Activated CD4-positive, alpha-beta T cell treated with anti-CD3 and anti-CD28 coated beads, Interleukin-2, amount 50 U/mL, for 1 hour (primary cell): ENCODE measurements around the gene GRAMD1A.
"Not testable (repeated sequence)": the region's sequence is repeated elsewhere in the genome, so short reads cannot be mapped to it uniquely, and the experiment has no call there.

ENCODE experiments used
- DNase-seq: peaks from one replicate; pipeline ENCODE4 v3.0.0-alpha.2; 2020

The GRAMD1A gene

DNA sequence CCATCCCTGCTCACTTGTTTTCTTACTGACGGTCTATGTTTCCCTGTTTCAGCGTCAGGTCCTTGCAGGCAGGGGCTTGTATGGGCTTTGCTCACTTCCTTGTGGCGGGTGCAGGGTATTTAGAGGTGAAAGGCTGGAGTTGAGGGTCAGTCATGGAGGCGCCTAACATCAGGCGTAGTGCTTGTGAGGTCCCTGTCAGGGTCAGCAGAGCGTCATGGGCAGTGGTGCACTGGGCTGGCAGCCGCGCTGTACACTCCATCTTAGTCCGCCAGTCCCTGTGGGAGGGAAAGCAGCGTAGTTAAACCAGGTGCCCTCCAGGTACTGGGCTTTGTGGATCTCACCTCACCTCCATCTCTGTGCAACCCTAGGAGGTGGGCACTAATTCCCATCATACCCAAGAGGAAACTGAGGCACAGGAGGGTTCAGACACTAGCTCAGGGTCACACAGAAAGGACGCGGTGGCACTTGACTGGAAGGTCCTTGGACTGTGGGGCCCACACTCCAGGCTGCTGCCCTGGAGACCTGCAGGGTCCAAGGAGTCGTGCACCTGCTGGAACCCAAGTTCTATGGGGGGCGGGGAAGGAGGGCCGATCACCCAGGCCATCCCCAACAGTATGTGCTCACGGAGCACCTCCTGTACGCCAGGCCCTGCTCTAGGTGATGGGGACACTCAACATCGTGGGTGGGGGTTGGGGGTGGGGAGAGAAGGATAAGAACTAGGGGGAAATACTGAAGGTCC lies 4.6 kb downstream of the GRAMD1A start:
- no peak for DNase-seq

DNA sequence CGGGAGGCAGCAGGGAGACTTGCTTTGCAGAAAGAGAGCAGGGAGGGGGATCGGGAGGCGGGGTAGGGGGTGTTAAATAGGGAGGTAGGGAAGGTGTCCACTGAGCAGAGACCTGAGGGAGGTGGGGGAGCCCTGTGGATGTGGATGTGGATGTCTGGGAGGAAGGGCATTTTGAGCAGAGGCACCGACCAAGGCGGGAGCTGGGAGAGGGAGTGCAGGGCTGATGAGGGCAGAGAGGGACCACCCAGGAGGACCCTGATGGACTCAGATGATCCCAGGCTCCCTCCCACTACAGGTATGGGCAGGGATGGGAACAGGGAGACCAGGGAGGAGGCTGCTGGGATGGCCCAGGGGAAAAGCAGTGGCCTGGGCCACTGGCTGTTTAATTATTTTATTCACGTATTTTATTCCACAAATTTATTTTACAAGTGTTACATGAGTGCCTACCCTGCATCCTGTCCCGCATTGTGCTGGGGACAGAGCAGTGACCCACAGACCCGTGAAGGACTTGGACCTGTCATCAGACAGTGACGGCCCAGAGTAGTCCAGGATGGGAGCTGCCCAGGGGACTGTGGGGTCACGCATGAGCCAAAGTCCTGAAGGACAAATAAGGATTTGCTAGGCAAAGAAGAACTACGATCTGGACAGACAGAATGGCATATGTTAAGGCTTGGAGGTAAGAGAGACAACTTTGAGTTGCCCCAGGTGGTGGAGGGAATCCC lies 5.3 kb downstream of the GRAMD1A start:
- DNase-seq: no peak

DNA sequence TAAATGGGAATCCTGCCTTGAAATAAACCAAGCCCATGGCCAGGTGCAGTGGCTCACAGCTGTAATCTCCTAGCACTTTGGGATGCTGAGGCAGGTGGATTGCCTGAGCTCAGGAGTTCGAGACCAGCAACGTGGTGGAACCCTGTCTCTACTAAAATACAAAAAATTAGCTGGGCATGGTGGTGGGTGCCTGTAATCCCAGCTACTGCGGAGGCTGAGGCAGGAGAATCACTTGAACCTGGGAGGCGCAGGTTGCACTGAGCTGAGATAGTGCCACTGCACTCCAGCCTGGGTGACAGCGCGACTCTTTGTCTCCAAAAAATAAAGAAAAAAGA lies 5.9 kb downstream of the GRAMD1A start:
- not testable (repeated sequence) for DNase-seq

DNA sequence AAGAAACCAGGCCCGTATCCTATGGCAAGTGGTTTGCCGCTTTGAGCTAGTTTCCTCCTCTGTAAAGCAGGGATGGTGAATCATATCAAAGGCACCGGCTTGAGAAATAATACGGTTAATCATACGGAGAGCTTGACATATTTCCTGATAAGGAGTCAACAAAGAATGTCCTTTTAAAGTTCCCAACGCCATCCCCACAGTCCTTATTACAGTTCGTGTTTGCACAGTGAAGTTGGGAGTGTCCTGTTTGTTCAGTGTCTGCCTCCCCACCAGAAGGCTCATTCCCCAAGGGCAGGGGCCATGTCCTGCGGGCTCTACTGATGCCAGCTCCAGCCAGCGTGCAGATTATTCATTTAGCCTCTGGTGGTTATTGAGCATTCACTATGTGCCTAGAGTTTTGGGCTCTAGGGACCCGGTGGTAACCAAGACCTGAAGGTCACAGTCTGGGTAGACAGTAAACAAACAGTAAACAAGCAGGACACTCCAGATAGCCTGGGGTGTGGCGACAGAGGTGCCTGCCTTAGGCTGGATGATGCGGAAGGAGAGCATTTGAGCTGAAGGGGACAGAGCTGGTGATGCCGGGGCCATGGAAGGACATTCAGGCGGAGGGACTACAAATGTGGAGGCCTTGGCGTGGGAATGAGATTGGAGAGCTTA lies 6.3 kb downstream of the GRAMD1A start:
- no peak for DNase-seq

DNA sequence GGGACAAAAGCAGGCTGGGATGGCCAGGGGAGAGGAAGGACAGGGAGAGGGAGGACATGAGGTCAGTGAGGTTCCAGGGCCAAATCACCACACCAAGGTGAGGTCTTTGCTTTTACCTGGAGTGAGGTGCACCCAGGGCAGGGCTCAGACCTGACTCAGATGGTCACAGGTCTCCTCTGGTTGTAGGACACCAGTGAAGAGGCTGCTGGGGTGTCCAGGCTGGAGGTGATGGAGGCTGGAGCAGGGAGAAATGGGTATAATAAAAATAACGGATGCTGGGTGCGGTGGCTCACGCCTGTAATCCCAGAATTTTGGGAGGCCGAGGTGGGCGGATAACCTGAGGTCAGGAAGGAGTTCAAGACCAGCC lies 6.9 kb downstream of the GRAMD1A start:
- DNase-seq: no peak

DNA sequence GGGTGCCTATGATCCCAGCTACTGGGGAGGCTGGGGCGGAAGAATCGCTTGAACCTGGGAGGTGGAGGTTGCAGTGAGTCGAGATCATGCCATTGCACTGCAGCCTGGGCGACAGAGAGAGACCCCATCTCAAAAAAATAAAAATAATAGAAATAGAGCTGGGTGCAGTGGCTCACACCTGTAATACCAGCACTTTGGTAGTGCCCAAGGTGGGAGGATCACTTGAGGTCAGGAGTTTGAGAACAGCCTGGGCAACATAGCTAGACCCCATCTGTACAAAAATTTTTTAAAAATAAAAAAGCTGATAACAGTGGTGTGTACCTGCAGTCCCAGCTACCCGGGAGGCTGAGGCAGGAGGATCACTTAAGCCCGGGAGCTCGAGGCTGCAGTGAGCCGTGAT lies 7.3 kb downstream of the GRAMD1A start:
- DNase-seq: not testable (repeated sequence)

DNA sequence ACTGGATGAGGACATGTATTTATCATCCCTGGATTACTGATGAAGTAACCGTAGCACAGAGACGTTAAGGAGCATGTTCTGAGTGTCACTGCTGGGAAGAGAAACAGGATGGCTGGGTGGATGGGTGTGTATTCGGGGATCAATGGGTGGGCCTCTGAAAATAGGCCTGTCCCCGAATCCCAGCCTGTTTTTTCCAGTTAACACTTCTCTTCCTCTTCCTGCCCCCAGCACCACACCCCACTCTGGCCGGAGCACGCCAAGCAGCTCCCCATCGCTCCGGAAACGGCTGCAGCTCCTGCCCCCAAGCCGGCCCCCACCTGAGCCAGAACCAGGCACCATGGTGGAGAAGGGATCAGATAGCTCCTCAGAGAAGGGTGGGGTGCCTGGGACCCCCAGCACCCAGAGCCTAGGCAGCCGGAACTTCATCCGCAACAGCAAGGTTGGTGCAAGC lies 8.8 kb downstream of the GRAMD1A start:
- no peak for DNase-seq

DNA sequence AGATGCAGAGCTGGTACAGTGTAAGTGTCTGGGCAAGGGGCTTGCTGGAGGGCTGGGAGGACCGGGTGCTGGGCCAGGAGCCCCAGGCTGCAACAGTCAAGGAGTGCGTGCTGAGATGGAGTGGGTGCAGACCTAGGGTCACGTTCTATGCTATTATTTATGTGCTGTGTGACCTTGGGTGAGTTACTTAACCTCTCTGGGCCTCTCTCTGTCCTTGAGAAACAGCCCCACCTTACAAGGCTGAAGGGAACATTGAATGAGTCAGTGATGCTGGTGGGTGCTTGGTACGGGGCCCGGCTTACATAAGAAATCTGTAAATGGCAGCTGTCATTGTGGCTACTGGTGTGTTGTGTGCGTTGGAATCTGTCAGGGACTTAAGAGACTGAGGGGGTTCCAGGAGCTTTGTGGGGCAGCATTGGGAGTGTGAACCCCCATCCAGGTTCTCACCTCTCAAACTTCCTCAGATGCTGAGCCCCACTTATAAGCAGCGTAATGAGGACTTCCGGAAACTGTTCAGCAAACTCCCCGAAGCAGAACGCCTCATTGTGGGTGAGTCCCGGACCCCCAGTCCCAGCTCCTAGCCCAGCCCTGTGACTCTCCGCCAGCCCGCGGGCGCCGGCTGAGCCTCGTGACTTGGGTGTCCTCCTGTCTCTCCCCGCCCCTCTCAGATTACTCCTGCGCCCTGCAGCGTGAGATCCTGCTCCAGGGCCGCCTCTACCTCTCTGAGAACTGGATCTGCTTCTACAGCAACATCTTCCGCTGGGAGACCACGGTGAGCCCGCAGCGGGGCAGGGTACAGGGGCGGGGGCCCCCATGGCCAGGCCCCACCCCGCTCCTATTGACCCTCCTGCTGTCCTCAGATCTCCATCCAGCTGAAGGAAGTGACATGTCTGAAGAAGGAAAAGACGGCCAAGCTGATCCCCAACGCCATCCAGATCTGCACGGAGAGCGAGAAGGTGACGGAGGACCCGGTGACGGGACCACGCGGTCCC lies 9.6 kb downstream of the GRAMD1A start:
- no peak for DNase-seq

DNA sequence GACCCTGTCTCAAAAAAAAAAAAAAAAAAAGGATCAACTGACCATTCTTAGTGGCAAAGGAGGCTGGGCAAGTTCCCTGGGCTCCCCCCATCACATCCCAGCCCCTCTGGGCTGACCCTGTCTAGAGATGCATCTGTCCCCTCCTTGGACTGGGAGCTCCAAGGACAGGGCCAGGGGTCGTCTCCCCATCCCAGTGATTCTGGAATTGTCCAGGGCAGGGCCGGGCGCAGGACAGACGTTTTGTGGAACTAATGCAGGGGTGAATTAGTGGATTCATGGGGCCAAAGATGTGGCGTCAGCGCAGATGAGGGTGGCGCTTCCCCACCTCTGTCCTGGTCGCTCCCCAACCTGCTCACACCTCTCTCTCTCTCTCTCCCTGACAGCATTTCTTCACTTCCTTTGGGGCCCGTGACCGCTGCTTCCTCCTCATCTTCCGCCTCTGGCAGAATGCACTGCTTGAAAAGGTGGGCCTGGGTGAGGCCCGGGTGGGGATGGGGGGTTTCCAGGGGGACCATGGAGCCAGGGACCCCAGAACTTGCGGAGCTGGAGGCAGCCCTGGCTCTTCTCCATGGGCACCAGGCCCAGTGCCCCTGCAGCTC lies 11.1 kb downstream of the GRAMD1A start:
- no peak for DNase-seq

DNA sequence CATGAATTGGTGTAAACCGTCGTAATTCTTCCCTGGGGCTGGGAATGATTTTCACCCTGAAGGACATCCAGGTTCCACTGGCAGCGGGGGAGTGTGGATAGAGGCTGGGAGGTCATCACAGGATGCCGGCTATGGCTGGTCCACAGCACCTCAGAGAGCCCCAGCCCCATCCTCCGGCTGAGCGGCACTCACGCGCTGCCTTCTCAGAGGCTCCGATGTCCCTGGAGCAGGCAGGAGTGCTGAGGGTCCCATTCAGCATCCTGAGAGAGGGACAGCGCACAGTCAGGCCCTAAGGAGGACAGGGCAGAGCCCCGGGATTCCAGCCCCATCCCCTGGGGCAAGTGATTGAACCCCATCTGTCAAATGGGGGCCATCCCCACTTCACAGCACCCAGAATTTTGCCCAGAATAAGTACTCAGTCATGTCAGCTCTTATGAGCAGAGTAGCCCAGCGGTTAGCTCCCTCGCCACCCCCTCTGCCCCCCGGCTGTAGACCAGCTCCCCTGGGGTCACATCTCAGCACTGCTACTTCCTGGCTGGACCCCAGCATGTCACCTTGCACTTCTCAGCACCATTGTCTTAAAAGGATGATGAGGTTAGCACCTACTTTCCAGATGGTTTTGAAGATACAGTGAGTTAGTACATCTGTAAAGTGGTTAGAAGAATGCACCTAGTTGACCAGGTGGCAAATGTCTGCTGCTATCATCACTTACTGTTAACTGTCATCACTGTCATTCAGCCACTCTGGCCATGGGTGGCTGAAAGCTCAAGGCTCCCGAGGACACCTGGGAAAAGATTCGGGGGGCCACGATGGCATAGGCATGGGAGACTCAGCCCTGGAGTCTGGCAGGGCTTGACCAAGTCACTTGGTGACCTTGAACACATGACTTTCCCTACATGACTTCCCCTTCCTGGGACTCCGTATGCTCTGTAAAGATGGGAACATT lies 11.9 kb downstream of the GRAMD1A start:
- no peak for DNase-seq

DNA sequence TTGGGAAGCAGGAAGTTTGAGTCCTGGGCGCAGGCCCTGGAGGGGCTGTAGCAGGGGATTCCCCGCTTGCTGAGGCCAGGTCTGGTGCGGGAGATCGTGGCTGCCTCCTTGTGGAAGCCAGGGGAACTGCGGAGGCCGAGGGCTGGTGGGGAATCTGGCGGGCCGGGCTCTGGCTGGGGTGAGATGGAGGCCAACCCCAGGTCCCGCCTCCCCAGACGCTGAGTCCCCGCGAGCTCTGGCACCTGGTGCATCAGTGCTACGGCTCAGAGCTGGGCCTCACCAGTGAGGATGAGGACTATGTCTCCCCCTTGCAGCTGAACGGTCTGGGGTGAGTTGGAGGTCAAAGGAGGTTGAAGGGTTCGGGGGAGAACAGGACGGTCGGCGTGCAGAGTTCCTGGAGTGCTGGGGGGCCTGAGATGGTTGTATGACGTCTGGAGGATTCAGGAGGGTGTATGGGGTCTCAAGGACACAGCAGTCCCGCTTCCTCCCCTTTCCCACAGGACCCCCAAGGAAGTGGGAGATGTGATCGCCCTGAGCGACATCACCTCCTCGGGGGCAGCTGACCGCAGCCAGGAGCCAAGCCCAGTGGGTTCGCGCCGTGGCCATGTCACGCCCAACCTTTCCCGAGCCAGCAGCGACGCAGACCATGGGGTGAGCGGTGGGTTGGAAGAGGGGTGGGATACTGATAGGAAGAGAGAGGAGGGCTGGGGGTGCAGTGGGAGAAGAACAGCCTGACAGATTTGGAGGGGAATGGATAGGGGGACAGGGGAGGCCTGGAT lies 13.1 kb downstream of the GRAMD1A start:
- DNase-seq: peak; percentile 86

DNA sequence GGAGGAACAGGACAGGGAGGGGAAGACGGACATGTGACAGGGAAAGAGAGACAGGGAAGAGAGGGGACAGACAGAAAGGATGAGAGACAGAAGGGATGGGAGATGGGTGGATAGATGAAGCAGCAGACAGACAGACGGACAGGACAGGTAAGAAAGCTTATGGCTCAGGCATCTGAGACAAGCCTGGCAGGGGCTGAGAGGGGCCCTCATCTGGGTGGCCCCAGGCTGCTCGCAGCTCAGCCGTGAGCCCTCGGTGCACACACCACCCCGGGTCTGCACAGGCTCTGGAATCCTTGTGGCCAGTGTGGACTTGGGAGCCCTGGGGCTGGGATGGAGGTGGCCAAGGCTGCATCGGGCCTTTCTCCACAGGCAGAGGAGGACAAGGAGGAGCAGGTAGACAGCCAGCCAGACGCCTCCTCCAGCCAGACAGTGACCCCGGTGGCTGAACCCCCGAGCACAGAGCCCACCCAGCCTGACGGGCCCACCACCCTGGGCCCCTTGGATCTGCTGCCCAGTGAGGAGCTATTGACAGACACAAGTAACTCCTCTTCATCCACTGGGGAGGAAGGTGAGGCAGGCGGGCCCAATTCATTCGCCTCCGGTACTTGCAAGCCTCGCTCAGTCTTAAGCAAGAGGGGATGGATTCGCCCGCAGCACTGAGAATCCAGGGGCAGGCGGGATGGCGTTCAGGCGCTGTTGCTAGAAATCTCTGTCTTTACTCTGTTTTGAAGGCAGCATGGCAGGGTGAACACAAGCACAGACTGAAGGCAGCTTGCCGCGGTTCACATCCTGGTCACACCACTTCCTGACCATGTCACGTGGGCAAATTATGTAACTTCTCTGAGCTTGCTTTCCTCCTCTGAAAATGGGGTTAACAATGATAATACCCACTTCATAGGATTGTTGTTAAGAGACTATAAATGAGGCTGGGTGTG lies 14.0 kb downstream of the GRAMD1A start:
- peak; percentile 67 for DNase-seq

DNA sequence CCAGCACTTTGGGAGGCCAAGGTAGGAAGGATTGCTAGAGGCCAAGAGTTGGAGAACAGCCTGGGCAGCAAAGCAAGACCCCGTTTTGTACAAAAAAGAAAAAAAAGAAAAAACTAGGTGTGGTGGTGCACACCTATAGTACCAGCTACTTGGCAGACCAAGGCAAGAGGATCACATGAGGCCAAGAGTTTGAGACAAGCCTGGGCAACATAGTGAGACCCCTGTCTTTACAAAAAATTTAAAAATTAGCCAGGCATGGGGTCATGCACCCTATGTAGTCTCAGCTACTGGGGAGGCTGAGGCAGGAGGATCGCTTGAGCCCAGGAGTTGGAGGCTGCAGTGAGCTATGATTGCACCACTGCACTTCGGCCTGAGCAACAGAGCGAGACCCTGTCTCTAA lies 14.7 kb downstream of the GRAMD1A start:
- DNase-seq: not testable (repeated sequence)

DNA sequence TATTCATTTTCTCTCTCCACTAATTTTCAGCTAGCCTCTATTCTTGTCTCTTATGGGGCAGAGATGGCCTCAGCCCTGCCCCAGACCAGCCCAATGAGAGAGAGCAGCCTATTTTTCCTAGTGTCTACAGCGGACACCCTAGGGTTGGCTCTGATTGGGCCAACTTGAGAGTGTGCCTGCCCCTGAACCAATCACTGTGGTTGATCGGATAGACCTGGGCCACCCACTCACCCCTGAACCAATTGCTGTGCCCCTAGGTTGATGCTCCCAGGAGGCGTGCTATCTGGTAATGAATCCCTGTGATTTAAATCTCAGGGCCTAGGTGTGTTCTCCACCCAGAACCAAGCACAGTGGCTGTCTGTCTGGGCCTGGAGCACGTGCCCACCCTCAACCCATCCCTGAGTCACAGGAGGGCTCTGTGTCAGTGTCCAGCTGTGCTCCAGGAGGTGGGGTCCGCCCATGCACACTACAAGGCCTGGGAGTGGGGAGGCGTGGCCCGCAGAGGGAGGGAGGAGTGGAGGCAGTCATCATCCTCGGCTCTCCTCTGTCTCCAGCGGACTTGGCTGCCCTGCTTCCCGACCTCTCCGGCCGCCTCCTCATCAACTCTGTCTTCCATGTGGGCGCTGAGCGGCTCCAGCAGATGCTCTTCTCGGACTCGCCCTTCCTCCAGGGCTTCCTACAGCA lies 15.3 kb downstream of the GRAMD1A start:
- no peak for DNase-seq

DNA sequence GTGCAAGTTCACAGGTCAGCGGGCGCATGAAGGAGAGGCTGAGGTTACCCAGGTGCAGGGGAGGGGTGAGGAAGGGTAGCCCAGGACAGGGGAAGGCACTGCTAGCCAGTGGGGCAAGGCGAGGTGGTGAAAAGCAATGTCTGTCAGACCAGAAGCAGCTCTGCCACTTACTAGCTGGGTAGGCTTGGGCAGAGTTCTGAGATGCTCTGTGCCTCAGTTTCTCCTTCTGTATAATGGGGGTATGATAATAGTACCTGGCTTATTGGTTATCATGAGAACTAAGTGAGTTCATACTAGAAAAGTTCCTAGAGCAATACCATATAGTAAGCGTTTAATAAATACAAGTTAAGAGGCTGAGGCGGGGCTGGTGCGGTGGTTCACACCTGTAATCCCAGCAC lies 15.8 kb downstream of the GRAMD1A start:
- no peak for DNase-seq

DNA sequence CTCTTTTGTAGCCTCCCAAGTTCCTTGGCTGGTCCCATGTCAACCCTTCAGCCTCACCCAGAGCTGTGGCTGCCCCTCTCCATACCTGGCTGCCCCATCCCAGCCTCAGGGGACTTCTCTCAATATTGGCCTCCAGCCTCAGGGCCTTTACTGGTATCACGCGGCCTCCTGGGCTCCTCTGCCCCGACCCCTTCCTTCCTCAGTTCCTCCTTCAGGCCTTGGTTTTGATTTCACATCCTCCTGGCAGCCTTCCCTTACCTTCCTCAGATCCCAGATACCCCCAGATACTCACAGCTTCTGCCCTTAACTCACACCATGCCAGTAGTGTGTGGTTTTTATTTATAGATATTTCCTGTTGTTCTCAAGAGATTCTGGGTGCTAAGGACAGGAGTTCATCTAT lies 17.4 kb downstream of the GRAMD1A start:
- DNase-seq: no peak

DNA sequence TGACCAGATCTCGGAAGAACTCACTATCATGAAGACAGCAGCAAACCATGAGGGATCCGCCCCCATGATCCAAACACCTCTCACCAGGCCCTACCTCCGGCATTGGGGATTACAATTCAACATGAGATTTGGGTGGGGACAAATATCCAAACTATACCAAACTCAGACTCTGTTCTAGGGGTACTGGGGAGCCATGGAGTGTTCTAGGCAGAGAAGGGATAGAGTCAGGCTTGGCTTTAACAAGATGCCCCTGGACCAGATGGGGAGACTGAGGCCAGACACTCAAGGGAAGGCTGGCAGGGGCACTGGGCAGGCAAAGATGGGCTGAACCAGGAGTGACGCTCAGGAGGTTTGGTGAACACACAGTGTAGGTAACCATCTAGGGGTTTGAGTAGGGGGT lies 18.3 kb downstream of the GRAMD1A start:
- DNase-seq: no peak

DNA sequence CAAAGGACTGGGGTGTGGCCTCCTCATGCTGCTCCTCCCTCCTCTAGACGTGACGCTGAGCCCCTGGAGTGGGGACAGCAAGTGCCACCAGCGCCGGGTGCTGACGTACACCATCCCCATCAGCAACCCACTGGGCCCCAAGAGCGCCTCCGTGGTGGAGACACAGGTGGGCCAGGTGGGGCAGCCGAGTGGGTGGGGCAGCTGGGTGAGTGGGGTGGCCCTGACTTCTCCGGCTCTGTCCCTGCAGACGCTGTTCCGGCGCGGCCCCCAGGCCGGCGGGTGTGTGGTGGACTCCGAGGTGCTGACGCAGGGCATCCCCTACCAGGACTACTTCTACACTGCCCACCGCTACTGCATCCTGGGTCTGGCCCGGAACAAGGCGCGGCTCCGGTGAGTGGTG lies 19.0 kb downstream of the GRAMD1A start:
- no peak for DNase-seq

DNA sequence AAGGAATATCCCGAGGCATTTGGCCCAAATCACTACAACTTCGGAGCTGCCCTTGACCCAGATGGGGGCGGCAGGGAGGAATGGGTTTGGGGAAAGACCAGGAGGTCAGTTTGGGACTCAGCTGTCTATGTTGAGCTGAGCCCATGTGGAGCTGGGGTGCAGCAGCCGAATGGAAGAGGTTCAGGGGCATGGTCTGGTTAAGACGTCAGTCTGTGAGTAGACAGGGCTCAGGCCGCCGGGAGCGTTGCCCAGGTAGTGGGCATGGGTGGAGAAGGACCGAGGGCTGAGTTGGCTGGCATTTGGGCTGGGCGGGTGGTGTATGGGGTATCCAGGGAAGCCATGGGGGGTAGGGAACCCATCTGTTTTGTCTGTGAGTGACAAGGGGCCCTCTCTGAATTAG lies 20.9 kb downstream of the GRAMD1A start:
- DNase-seq: no peak
